Effector memory CD8-positive, alpha-beta T cell (primary cell): ENCODE results near the gene TMEM258.

Experiments
- ATAC-seq: fragments of 150-1000 bp; cut with Tn5 transposase; replicated peaks from 2 replicates; pipeline ENCODE4 v1.10.0; 2021; ENCODE audit warnings: mild to moderate bottlenecking, moderate library complexity
- DNase-seq, 3 experiments: peaks; one replicate each; pipeline ENCODE4 v3.0.0; 2021
- H3K27ac Mint-ChIP-seq, 2 donors: one replicate each; pipeline ENCODE4 v1.8.0; 2022; ENCODE audit warnings: mild to moderate bottlenecking in 2 of 2, mixed read lengths in 2 of 2, moderate library complexity in 2 of 2
- H3K27me3 Mint-ChIP-seq, 2 donors: one replicate each; pipeline ENCODE4 v1.8.0; 2022; ENCODE audit warnings: mixed read lengths in 2 of 2
- H3K36me3 Mint-ChIP-seq: one replicate; pipeline ENCODE4 v1.8.0; 2022; ENCODE audit warnings: mild to moderate bottlenecking, moderate library complexity, mixed read lengths; ENCODE audit not compliant: insufficient read depth
- H3K4me1 Mint-ChIP-seq, 2 donors: one replicate each; pipeline ENCODE4 v1.8.0; 2022; ENCODE audit warnings: low read depth in 2 of 2, mixed read lengths in 2 of 2
- H3K4me3 Mint-ChIP-seq, 2 donors: one replicate each; pipeline ENCODE4 v1.8.0; 2022; ENCODE audit warnings: mild to moderate bottlenecking in 2 of 2, mixed read lengths in 2 of 2, moderate library complexity in 2 of 2
- H3K9me3 Mint-ChIP-seq, 2 donors: one replicate each; pipeline ENCODE4 v1.8.0; 2022; ENCODE audit warnings: mixed read lengths in 2 of 2

The TMEM258 gene

DNA sequence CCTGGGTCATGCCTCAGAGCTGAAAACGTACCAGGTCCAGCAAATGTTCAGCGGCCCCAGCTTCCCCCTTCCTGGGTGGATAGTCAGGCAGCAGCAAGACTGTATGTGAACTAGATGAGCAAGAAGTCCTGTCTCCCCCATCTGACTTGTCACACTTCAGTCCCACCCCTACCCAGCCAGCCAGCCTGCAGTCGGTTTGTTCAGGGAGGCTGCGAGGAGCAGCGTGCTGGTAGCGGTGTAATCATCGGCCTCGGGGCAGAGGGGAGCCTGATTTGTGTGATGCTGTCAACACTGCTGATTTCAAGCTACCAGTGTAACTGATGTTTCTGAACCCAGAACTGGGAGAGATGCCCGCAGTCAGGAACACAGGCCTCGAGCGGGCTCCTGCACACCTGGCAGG, 9.6 kb downstream of the TMEM258 start:
- ATAC-seq (no peak), DNase-seq (no peak)
- Mint-ChIP-seq H3K27me3 (no peaks in the 10 kb centered on the region), H3K36me3 (peaks cover 3% of the 10 kb centered on the region), H3K4me3 (no peak overlapping the region), H3K27ac (peak overlapping the region in 1 of 2 donors; percentile 67), H3K9me3 (no peaks in the 10 kb centered on the region), H3K4me1 (peaks cover 3 to 4% of the 10 kb centered on the region in 2 donors)

DNA sequence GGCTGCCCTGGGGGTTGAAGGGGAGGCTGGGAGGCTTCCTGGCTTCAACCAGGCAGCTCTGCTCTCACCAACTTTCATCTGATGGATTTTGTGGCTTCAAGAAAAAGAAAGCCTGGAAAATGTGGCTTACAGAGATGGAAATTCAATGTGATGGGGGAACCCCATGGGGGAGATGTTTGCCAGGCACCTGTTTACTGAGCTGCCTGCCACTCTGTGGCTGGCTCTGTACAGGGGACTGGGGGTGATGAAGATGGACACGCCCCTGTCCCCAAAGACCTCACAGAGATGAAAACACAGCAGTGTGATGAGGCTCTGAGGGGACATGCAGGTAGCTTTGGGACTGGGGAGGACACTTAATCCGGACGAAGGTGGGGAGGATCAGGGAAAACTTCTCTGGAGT, 10.1 kb downstream of the TMEM258 start:
- H3K27me3 Mint-ChIP-seq, result no peaks in the 10 kb centered on the region
- no peak overlapping the region for H3K4me3 Mint-ChIP-seq
- H3K9me3 Mint-ChIP-seq, result no peaks in the 10 kb centered on the region
- H3K4me1 Mint-ChIP-seq, result peaks cover 5% of the 10 kb centered on the region in 2 donors
- ATAC-seq, result no peak
- peaks cover 3% of the 10 kb centered on the region for H3K36me3 Mint-ChIP-seq
- H3K27ac Mint-ChIP-seq, result no peak overlapping the region
- no peak for DNase-seq

DNA sequence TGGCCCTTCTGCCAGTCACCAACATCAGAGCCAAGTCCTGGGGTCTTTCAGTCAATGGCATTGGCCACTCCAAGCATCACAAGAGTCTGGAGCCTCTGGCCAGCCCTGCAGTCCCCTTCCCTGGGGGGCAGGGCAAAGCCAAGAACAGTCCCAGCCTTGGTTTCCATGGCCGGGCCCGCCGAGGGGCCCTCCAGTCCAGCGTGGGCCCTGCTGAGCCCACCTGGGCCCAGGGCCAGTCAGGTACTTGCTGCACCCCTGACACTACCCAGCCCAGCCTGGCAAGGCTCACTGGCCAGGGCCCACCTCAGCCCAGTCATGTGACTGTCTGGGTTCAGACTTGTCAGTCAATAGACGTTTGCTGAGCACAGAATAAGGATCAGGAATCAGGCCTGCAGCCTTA, 10.8 kb downstream of the TMEM258 start:
- no peak overlapping the region for H3K27ac Mint-ChIP-seq
- H3K4me3 Mint-ChIP-seq, result no peak overlapping the region
- peaks cover 11% of the 10 kb centered on the region in 2 donors for H3K4me1 Mint-ChIP-seq
- no peaks in the 10 kb centered on the region for H3K9me3 Mint-ChIP-seq
- H3K27me3 Mint-ChIP-seq, result no peaks in the 10 kb centered on the region
- peaks cover 7% of the 10 kb centered on the region for H3K36me3 Mint-ChIP-seq
- DNase-seq (no peak), ATAC-seq (no peak)

DNA sequence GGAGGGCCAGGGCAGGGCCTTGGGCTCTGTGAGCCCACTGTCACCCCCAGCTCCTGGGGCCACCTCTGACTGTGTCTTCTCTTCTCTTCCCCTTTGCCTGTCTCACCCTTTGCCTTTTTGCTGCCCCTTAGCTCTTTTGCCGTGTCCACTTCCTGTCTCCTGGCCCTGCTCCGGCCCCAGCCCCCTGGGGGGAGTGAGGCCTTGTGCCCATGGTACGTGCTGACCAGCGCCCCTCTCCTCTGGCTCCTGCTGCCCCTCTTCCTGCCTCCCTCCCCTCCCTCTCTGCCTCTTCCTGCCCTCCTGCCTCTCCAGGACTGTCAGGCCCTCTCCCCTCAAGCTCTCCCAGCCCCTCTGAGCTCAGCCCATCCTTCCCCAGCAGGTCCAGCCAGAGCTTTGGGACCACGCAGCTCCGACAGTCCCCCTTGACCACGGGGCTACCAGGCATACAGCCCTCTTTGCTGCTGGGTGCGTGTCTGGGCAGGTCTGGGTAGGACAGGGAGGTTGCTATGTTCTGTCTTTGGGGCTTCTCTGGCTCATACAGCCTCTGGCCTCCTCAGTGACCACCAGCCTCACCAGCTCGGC, 11.7 kb downstream of the TMEM258 start:
- H3K4me3 Mint-ChIP-seq, result no peak overlapping the region
- ATAC-seq (no peak), DNase-seq (no peak)
- peaks cover 19 to 20% of the 10 kb centered on the region in 2 donors for H3K4me1 Mint-ChIP-seq
- peak overlapping the region in 1 of 2 donors; percentile 46 for H3K27ac Mint-ChIP-seq
- no peaks in the 10 kb centered on the region for H3K9me3 Mint-ChIP-seq
- H3K27me3 Mint-ChIP-seq, result no peaks in the 10 kb centered on the region
- H3K36me3 Mint-ChIP-seq, result peaks cover 10% of the 10 kb centered on the region

DNA sequence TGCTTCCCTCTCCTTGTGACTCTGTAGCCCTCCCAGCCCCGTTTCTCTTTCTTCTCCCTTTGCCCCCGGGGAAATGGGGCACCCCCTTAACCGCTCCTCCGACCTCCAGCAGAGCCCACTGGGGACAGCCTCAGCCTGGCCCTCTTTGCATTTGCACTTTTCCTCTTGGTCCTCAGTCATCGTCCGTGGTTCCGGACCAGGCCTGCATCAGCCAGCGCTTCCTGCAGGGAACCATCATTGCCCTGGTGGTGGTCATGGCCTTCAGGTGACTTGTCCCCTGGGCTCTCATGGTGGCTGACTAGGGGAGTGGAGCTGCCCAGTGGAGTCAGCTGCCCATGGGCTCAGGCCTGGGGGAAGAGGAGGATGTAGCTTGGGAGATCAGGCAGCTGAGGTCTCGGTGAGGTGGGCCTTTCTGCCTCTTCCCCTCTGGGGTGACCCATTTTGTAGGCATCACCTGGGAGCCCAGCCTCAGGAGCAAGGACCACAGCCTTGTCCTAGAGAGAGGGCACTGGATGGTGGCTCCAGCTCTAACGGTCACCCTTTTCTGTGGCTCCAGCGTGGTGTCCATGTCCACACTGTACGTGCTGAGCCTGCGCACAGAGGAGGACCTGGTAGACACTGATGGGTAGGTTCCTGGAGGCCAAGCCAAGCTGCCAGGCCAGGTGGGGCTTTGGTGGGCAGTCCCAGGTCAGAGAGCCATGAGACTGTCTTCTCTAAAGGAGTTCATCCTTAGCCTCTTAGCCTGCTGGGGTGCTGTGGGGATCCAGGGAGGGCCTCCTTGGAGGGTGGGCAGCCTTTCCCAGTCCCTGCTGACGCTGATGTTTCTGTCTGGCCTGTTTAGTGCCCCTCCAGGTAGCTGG, 12.5 kb downstream of the TMEM258 start:
- Mint-ChIP-seq H3K4me1 (peaks cover 25 to 27% of the 10 kb centered on the region in 2 donors), H3K4me3 (no peak overlapping the region)

DNA sequence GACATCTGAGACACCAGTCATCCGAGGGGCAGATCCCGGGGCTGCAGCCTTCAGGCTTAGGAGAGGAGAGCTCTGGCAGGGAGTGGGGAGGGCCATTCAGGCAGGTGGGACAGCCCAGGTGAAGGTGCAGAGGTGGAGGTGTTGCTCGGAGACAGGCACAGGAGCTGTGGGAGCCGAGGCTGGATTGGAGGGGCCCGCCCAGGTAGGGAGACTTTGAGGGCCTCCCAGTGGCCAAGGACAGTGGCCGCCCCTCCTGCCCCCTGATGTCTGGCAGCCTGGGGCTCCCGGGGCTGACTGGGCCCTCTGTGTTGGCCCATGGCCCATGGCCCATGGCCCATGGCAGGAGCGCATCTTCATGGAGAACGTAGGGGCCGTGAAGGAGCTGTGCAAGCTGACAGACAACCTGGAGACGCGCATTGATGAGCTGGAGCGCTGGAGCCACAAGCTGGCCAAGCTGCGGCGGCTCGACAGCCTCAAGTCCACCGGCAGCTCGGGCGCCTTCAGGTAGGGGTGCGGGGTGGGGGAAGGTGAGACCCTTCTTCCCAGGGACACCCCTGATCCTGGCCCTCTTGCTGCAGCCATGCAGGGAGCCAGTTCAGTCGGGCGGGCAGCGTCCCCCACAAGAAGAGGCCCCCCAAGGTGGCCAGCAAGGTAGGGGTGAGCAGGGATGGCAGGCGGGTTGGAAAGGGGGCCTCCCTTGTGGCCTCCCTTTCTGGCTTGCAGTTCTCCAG, 13.3 kb downstream of the TMEM258 start:
- ATAC-seq, result no peak
- Mint-ChIP-seq H3K4me3 (no peak overlapping the region), H3K36me3 (peaks cover 7% of the 10 kb centered on the region), H3K27ac (peak overlapping the region in 1 of 2 donors; percentile 67), H3K27me3 (no peaks in the 10 kb centered on the region), H3K9me3 (no peaks in the 10 kb centered on the region), H3K4me1 (peaks cover 29 to 31% of the 10 kb centered on the region in 2 donors)
- DNase-seq, result no peak

More for the DNA sequence above, 12.5 kb downstream of the TMEM258 start:
- DNase-seq (no peak), ATAC-seq (no peak)
- H3K9me3 Mint-ChIP-seq, result no peaks in the 10 kb centered on the region
- H3K27me3 Mint-ChIP-seq, result no peaks in the 10 kb centered on the region
- H3K27ac Mint-ChIP-seq, result no peak overlapping the region
- peaks cover 10% of the 10 kb centered on the region for H3K36me3 Mint-ChIP-seq

DNA sequence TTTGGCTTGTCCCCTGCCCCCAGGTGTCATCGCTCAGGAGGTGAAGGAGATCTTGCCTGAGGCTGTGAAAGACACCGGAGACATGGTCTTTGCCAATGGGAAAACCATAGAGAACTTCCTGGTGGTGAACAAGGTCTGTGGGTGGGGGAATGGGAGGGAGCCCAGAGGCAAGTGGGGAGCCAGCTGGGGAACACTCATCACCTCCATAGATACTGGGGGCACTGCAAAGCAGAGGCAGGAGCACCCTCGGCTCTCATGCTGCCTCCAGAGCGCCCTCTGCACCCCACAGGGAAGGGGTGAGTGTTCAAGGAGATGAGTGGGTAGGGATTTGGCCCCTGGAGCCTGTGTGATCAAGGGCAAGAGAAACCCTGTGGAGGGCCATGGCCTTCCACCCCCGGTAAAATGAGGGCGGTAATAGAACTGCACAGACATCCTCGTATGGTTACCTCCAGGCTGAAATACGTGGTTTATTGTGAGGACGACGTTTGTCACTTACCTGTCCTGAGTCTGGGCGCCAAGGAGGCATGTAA, 14.0 kb downstream of the TMEM258 start:
- Mint-ChIP-seq H3K27ac (peak overlapping the region in 1 of 2 donors; percentile 67), H3K4me1 (peaks cover 29 to 31% of the 10 kb centered on the region in 2 donors), H3K4me3 (peak overlapping the region; percentile 59 to 68), H3K27me3 (no peaks in the 10 kb centered on the region), H3K9me3 (no peaks in the 10 kb centered on the region), H3K36me3 (peaks cover 7% of the 10 kb centered on the region)
- no peak for DNase-seq
- ATAC-seq, result no peak

DNA sequence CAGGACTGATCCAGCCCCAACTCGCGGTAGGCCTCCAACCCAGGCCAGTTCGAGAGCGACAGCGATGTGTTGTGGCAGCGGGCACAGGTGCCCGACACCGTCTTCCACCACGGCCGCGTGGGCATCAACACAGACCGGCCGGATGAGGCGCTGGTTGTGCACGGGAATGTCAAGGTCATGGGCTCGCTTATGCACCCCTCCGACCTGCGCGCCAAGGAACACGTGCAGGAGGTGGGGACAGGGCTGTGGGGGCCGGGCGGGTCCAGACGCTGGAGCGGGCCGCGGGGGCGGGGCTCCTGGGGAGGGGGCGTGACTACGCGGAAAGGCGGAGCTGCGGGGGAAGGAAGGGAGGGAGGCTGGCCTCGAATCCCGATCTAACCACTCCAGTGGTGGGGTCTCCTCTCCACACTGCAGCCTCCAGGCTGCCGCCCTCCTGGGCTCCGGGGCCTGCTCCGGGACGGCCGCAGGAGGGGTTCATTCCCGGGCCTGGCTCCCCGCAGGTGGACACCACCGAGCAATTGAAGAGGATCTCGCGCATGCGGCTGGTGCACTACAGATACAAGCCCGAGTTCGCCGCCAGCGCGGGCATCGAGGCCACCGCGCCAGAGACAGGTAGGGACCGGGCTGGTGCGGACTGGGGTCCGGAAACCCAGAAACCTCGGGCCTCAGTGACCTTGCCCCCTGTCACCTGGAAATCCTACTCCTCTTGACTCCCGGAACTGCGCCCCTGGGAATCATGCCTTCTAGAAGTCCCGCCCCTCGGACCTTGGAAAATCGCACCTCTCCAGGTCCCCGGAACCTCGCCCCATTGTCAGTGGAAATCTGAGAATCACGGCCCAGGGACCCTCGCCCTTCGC, 14.9 kb downstream of the TMEM258 start:
- peaks cover 7% of the 10 kb centered on the region for H3K36me3 Mint-ChIP-seq
- H3K27me3 Mint-ChIP-seq, result no peaks in the 10 kb centered on the region
- no peaks in the 10 kb centered on the region for H3K9me3 Mint-ChIP-seq
- H3K4me1 Mint-ChIP-seq, result peaks cover 33 to 37% of the 10 kb centered on the region in 2 donors
- peak overlapping the region; percentile 59 to 68 for H3K4me3 Mint-ChIP-seq
- ATAC-seq (peak; percentile 67), DNase-seq (peak; percentile 55 to 62 (median 61))
- peak overlapping the region in 1 of 2 donors; percentile 79 for H3K27ac Mint-ChIP-seq

DNA sequence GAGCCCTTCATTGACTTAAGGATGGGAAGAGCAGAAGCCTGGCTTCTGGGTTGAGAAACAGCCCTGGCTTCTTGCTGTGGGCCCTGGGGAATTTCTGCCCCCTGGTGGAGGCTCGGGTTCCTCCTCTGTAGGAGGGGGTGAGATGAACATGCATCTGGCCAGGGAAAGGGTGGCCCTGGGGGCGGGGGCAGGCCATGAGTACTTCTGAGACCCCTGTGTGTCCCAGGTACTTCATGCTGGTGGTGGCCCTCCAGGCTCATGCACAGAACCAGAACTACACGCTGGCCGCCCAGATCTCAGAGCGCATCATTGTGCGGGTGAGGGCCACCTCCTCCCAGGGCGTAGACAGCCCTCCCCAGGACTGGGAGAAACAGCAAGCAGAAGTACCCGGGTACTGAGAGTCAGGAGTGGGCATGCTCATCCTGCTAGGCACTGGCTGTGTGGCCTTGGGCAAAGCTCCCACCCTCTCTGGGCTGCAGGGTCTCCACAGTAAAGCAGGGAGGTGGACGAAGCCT, 15.8 kb downstream of the TMEM258 start:
- peak; percentile 46 to 58 (median 57) for DNase-seq

DNA sequence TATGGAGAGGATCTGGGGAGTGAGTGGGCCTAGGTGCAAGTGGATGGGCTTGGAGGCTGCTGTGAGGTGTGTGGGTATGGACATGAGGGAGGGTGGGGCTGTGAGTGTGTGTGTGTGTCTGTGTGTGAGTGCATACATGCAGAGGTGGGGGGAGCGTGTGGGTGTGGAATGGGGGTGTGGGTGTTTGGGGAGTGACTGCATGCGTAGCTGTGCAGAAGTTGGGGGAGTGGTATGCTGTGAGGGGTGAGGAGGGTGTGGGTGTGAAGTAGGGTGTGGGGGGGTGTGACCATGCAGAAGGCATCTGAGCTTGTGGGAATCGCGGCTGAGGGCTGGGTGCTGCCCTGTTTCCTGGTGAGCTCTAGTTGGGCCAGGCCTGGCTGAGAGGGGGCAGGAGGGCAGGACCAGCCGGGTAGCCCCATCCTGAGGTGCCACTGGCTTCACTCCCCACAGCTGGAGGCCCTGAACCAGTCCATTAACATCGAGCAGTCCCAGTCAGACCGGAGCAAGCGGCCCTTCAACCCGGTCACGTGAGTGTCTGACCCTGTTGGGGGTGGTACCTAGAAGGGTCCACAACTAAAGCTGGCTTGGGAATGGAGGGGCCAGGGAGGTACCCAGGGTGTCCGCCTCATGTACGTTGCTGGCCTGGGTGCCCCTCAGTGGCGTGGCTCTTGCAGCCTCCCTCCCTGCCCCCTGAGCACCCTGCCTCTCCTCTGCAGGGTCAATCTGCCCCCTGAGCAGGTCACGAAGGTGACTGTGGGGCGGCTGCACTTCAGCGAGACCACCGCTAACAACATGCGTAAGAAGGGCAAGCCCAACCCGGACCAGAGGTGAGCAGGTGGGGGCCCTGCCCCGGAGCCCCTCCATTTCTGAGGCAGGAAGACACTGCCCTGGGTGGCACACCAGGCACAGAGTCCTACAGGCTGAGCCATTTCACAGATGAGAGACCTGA, 16.5 kb downstream of the TMEM258 start:
- Mint-ChIP-seq H3K4me1 (peaks cover 33 to 45% of the 10 kb centered on the region in 2 donors), H3K36me3 (peaks cover 9% of the 10 kb centered on the region), H3K9me3 (no peaks in the 10 kb centered on the region), H3K4me3 (peak overlapping the region; percentile 59 to 68), H3K27me3 (no peaks in the 10 kb centered on the region), H3K27ac (peak overlapping the region; percentile 28 to 79)
- peak in 2 of 3 experiments; percentile 23 to 32 for DNase-seq
- ATAC-seq, result peak; percentile 51

More for the DNA sequence above, 15.8 kb downstream of the TMEM258 start:
- ATAC-seq, result peak; percentile 58
- Mint-ChIP-seq H3K4me1 (peaks cover 33 to 41% of the 10 kb centered on the region in 2 donors), H3K9me3 (no peaks in the 10 kb centered on the region), H3K27ac (peak overlapping the region; percentile 28 to 79), H3K36me3 (peaks cover 9% of the 10 kb centered on the region), H3K4me3 (peak overlapping the region; percentile 59 to 68), H3K27me3 (no peaks in the 10 kb centered on the region)

DNA sequence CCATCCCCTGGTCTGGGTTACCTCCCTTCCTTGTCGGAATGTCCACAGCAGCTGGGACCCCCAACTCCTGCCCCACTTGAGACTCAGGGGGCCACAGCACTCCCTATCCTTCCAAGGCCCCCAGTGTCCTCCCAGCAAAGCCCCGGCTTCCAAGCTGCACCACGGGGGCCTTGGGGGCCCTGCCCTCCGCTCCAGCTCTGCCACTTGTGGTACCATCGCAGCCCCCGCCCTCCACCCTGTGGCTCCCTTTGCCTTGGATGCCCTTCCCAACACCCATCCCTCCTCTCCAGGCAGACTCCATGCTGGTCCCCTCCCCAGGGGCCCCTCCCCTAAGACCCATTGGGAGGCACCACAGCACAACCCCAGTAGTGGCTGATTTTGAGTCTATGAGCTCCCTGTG, 17.3 kb downstream of the TMEM258 start:
- ATAC-seq, result no peak

More for the DNA sequence above, 17.3 kb downstream of the TMEM258 start:
- Mint-ChIP-seq H3K4me3 (peak overlapping the region; percentile 7 to 38), H3K27ac (peak overlapping the region; percentile 5 to 79), H3K4me1 (peaks cover 33 to 45% of the 10 kb centered on the region in 2 donors), H3K27me3 (no peaks in the 10 kb centered on the region), H3K9me3 (no peaks in the 10 kb centered on the region), H3K36me3 (peaks cover 9% of the 10 kb centered on the region)
- DNase-seq, result no peak
